ENCODE data around the gene PSMA7.
A peak's percentile ranks its signal among the peaks of the same experiment; 100 is the strongest.

DNA sequence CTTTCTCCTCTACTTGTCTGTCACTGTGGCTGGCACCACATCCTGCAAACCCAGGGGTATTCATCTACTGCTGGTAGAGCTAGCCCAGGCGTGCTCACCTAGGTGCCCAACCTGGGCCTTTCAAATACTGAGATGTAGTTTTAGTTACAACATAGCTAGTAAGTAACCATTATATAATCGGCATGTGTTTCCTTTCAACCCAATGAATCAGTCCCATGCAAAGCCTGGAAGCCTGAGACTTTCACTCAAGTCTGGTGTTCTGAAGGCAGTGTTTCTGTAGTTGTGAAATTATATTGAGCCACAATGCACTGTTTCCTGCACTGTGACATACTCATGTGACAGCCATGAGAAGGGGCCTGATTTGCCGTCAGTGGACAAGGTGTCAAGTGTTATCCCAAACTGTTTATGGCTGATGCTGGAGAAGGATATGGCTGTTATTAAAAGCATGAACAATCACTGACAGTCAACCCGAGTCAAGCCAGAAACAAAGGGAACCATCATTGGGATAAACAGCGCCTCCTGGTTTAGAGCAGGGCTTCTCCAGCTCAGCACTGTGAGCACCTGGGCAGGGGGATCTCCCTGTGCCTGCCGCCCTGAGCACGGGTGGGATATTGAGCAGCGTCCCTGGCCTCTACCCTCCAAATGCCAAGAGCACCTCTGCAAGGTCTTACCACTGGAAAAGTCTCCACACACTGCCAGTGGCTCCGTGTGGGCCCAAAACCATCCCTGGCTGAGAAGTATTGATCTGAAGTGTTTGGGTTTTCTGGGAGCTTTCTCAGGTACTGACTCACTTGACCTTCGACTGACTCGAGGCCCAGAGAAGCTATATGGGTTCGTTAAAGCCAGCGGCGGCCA, 1.6 kb downstream of the PSMA7 start:
- TF ChIP-seq CTCF (IDR thresholded peaks at IDR 0.05) (peak in 2 of 7 experiments; percentile 16 to 30), POLR2AphosphoS5 (IDR thresholded peaks at IDR 0.05) (no peak)

All from stomach (tissue), 4 donors.